Measurements from ENCODE around the gene ENPP5.

Gene ENPP5

GRCh38 chr6:46215213-46215612 is 44.4 kb upstream of the ENPP5 start:
- no peak overlapping the region for H3K4me3 ChIP-seq (replicated peaks; ENCODE audit: low read depth, low read length)
- TF ChIP-seq CTCF (IDR thresholded peaks at IDR 0.05; ENCODE audit: low read depth, low read length, missing control alignments), result no peak
- DNase-seq (ENCODE audit: extremely low read depth, low read depth), result no peak

DNA sequence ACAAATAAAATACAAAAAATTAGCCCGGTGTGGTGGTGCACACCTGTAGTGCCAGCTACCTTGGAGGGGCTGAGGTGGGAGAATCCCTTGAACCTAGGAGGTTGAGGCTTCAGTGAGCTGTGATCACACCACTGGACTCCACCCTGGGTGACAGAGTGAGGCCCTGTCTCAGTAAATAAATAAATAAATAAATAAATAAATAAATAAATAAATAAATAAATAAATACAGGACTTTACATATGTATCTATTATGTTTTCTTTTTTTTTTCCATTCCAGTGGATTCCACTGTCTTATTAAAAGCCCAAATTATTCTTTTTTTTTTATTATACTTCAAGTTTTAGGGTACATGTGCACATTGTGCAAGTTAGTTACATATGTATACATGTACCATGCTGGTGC is 41.1 kb upstream of the ENPP5 start:
- TF ChIP-seq CTCF (IDR thresholded peaks at IDR 0.05; ENCODE audit: low read depth, low read length, missing control alignments), result no peak
- DNase-seq (ENCODE audit: extremely low read depth, low read depth), result no peak
- H3K4me3 ChIP-seq (replicated peaks; ENCODE audit: low read depth, low read length), result no peak overlapping the region

GRCh38 chr6:46210294-46210693 is 39.5 kb upstream of the ENPP5 start:
- DNase-seq (ENCODE audit: extremely low read depth, low read depth), result no peak
- no peak overlapping the region for H3K4me3 ChIP-seq (replicated peaks; ENCODE audit: low read depth, low read length)
- no peak for TF ChIP-seq CTCF (IDR thresholded peaks at IDR 0.05; ENCODE audit: low read depth, low read length, missing control alignments)

GRCh38 chr6:46208303-46208702 is 37.5 kb upstream of the ENPP5 start:
- TF ChIP-seq CTCF (IDR thresholded peaks at IDR 0.05; ENCODE audit: low read depth, low read length, missing control alignments), result no peak
- DNase-seq (ENCODE audit: extremely low read depth, low read depth), result no peak
- H3K4me3 ChIP-seq (replicated peaks; ENCODE audit: low read depth, low read length), result no peak overlapping the region

DNA sequence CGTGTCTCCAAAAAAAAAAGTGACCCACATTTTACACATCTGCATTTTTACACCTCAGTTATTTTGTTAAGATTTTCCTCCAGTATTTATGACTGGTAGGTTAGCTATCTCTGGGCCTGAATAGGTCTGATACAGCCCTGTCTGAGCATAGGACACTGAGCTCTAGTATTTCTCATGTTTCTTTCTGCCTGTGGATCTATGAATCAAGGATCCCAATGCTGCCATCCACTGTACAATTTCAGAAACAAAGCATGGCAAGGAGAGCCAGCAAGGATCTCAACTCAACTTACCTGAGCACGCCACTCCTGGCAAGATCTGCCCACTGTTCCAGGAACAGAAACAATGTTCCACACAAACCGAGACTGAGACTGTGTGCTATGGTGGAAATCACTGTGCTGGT is 36.4 kb upstream of the ENPP5 start:
- no peak for DNase-seq (ENCODE audit: extremely low read depth, low read depth)
- H3K4me3 ChIP-seq (replicated peaks; ENCODE audit: low read depth, low read length), result no peak overlapping the region
- no peak for TF ChIP-seq CTCF (IDR thresholded peaks at IDR 0.05; ENCODE audit: low read depth, low read length, missing control alignments)

GRCh38 chr6:46204880-46205650 is 34.3 kb upstream of the ENPP5 start:
- DNase-seq (ENCODE audit: extremely low read depth, low read depth), result no peak
- no peak for TF ChIP-seq CTCF (IDR thresholded peaks at IDR 0.05; ENCODE audit: low read depth, low read length, missing control alignments)
- H3K4me3 ChIP-seq (replicated peaks; ENCODE audit: low read depth, low read length), result no peak overlapping the region

Measured in HFF-Myc (cell line).